Stimulated activated CD8-positive, alpha-beta memory T cell treated with anti-CD3 and anti-CD28 coated beads, Interleukin-7, amount 100 ng/mL, for 24 hours (primary cell): ENCODE measurements around the gene PCBP3.

Source experiments
- DNase-seq: peaks from one replicate; pipeline ENCODE4 v3.0.0-alpha.2; 2020; ENCODE audit warnings: low read depth

PCBP3 gene

DNA sequence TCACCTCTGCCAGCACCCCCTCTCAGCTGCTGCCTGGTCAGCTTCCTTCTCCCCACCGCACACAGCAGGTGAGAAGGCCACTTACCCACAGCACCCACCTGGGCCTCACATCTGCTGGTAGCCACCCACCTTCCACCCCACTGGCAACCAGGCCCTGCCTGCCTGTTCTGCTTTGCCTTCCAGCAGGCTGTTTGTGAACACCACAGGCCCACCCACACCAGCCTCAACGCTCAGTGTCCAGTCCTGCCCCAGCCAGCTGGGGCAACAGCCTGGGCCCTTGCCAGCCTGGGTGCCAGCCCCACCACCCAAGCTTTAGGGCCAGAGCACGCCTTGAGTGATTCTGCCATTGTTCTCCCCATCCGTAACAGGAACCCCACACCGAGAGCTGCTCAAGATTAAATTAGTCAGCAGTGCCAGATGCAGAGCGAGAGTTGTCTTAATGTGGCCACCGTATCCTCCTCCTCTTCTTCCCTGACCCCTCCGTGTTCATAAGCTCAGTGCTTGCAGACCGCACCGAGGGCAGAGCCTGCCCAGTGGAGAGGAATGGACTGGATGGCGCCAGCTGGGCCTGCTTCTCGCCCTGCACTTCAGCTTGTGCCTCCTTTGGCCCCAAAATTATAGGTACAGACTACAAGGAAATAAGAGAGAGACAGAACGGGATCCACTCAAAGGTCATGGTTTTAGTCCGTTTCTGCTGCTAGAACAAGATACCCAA is 217.8 kb downstream of the PCBP3 start:
- no peak for DNase-seq

DNA sequence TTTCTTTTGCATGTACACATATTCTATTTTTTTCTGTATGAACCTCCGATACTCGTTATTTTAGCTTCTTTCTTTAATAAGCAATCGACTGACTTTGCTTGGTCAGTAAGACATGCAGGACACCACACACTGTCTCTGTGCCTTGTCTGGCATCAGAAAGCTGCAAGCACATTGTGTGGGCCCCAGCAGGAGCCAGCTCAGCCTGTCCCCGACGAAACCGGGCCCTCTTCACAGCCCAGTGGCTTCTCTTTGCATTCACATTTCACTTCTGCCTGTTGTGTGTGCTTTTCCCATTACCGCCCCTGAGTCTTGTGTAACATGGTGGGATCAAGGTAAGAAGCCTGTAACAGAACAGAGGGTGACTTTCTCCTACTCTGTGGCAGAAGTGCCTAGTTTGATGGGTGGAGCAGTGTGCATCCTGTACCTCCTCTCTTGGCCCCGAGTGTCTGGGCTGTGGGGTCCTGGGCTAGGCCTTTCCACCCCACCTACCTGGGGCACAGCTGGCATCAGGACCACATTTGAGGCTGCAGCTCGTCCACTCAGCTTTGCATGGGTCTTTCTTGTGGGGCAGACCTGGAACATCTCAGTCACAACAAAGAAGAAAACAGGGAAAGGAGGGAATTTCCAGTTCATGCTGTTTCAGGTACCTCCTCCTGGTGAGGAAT is 219.2 kb downstream of the PCBP3 start:
- DNase-seq = no peak

GRCh38 chr21:45863267-45863666 is 219.7 kb downstream of the PCBP3 start:
- DNase-seq = no peak

GRCh38 chr21:45863751-45864150 is 220.2 kb downstream of the PCBP3 start:
- no peak for DNase-seq

DNA sequence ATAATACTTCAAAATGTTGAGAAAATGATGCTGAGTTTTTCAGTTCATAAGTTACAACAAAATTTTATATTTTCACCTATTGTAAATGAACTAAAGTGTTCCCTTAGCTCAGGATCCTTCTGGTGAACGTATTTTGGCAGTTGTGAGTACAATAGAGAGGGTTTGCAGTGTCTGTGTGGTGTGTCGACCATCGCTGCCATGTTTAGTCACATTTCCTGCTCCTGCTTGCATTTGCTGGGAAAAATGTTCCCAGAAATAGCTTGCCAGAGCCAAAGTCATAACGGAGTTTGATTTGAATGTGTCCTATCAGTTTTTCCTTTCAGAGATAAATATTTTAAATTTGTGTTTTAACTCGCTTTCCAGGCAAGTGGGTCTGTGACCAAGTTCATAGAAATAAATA is 220.9 kb downstream of the PCBP3 start:
- no peak for DNase-seq

- DNase-seq = no peak
Observed at GRCh38 chr21:45865106-45865835, 221.7 kb downstream of the PCBP3 start.

- no peak for DNase-seq
Observed at GRCh38 chr21:45866551-45866950, 223.0 kb downstream of the PCBP3 start.

GRCh38 chr21:45867041-45867666 is 223.6 kb downstream of the PCBP3 start:
- no peak for DNase-seq

DNA sequence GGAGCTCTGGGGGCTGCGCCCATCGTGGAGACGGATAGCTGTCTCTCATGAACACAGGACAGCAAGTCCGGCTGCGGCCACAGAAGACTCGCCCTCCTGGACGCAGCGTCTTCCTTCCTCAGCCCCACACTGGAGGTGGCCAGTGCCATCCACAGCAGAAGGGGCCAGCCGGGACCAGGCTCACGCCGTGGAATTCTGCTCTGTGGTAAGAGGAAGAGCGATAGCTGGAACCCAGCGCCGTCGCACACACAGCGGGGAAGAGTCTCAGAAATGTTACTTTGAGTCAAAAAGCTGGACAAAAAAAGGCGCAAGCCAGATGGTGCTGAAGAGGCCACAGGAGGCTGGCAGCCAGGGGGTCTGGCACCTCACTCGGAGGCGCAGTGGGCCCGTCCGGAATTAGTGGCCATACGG is 224.2 kb downstream of the PCBP3 start:
- DNase-seq = no peak

DNA sequence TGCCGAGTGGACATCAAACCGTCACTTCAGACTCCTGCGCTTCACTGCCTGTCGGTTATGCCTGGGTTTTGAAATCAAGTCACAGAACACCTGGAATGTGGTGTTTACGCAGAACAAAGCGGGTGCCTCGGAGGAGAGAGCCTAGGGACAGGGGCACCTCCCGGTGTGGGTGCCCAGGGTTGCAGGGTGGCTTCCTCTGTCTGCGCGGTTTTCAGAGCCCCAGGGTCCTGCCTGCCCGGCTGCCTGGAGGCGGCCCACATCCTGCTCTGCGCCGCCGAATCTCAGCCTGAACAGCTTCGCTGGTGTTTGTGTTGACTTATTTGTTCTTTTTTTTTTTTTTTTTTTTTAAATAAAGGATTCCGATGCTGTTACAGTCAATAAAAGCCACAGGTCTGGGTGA is 224.6 kb downstream of the PCBP3 start:
- no peak for DNase-seq

DNA sequence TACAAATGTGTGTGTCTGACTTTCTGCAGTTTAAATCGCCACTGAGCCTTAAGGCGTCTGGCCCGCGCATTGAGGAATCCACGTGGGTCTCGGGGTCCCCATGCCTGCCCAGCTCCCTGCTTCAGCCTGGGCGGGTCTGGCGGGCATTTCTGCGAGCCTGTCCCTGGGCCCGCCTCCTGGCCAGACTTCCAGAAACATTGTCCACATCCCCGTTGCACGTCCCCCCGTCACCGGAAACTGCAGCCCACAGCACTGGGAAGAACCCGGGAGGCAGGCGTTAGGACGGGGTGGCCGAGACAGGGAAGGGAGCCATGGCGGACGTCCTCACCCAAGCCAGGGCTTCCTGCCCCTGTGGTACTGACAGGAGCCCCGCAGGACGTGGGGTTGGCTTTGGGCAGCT is 225.0 kb downstream of the PCBP3 start:
- no peak for DNase-seq

DNA sequence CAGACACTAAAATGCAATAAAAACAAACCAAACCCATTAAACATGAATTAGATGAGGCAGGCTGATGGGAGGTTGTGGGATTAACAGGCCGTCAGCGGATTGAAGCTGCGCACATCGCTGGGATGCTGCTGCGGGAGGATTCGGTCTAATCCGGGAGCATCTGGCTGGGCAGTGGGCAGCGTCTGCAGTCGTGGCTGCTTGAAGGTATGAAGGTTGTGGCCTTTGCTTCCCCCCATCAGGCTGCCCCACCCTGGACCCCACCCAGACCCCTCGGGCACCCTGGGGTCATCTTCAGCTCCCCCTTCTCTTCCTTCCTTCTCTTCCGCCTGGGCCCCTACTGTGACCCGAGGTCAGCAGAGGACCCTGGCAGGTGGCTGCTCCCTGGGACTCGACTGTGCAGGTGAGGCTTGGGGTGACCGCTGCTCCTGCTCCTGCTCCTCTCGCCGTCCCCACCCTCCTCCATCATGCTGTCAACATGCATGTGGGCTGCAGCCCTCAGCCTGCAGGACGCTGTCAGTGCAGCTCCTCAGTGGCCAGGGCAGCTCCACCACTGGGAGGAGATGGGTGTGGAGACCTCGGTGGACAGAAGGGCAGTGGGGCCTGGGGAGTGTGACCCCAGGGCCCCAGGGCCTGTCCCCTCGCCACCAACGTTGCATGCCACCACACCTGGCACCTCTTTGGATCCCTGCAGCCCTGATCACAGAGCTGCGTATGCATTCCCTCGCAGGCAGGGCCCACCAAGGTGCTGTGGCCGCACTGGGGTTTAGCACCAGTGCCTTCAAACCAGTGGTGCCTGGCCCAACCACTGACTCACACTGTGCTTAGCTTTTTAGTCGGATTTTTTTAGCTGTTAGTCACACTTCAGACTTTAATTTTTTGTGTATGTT is 225.8 kb downstream of the PCBP3 start:
- no peak for DNase-seq

DNA sequence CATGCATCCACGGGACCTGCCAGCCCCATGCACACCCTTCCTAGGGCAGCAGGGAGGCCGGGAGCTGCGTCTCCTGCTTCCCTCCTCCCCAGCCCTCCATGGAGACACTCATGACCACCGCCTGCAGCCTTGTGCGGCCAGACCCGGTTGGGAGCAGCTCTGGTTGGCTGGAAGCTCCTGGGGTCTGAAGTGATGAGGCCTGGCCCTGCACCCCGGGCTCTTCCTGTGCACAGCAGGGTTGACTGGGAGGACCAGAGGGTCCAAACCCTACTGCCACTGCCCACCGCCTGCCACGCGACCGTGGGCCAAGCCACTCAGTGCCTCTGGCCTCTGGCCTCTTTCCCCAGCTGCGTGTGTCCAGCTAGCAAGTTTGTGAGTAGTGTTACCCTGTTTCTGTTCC is 226.9 kb downstream of the PCBP3 start:
- DNase-seq = no peak

DNA sequence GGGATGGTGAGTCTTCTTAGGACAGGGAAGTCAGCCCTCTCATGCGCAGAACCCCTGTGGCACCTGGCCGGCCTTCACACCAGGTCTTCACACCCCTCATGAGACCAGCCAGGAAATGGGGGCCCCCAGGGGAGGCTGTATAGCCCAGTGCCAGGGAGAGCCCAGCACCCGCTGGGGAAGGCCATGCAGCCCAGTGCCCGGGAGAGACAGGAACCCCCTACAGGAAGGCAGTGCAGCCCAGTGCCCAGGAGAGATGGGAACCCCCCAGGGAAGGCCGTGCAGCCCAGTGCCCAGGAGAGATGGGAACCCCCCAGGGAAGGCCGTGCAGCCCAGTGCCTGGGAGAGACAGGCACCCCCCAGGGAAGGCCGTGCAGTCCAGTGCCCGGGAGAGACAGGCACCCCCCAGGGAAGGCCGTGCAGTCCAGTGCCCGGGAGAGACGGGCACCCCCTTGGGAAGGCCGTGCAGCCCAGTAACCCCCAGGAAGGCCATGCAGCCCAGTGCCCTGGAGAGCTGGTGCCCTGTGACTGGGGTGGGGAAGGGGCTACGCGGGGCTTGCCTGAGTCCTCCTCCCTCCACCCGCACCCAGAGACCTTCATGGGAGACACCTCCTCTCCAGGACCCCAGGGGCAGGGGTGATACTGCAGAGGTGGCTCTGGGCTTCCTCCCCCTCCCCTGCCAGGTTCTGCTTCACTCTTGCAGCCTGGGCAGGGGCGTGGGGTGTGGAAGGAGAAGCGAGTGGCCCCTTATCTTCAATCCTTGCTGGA is 227.5 kb downstream of the PCBP3 start:
- DNase-seq = no peak

DNA sequence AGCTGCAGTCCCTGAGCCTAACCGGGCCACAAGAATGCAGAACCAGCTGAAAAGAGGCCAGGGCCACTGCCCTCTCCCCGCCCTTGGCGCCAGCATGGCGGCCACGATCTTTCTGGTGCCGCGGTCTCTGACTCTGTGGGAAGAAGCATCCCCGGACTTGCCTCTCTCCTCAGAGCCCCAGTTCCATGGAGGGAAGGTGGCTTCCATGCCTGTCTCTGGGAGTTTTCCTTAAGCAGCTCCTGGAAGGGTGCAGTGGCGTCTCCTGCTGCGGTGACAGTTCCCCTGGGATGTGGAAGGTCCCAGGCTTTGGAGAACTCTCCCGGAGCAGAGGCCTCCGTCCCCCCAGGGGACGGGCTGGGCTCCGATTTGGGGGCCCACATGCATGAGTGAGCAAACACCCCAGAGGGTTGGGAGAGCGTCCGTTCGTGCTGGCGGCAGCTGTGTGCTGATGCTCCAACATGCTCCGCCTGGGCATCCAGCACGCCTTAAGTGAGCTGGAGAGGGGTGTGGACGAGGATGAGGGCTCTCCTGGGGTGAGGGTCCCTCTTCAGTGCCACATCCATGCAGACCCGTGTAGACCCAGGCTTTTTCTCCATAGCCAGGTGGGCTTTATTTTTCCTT is 228.2 kb downstream of the PCBP3 start:
- no peak for DNase-seq

GRCh38 chr21:45872471-45872870 is 228.9 kb downstream of the PCBP3 start:
- DNase-seq = no peak

DNA sequence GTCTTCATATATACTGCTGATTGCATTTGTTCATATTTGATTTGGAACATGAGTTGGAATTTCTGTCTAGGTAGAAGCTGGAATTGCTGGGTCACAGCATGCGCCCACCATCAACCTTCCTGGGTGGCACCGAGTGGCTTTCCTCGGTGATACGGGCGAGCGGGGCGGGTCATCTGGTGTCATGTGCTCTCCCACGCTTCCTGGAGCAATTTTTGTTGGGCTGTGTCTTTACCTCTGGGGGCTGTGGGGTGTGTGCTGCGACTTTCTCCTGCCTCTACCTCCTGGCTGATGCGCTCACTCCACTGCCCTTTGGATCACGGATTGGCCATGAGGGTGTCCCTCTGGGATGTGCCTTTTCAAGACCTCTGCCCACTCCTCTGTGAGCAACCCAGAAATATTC is 229.4 kb downstream of the PCBP3 start:
- no peak for DNase-seq

- no peak for DNase-seq
Observed at GRCh38 chr21:45873418-45873817, 229.9 kb downstream of the PCBP3 start.

- DNase-seq = no peak
Observed at GRCh38 chr21:45873866-45874265, 230.3 kb downstream of the PCBP3 start.

GRCh38 chr21:45874716-45875415 is 231.3 kb downstream of the PCBP3 start:
- no peak for DNase-seq
